ENCODE data around the gene PCSK6.

PCSK6 gene

GRCh38 chr15:101489599-101490407, at the start of gene PCSK6:
Gene PCSK6 (minus strand): TSS chr15:101489707. CDS start chr15:101489670, 37 bp downstream.
- DNase-seq = no peak

GRCh38 chr15:101538996-101539395, 49.5 kb upstream of the PCSK6 start:
- no peak for DNase-seq

- DNase-seq = no peak
Observed at GRCh38 chr15:101538177-101538576, 48.7 kb upstream of the PCSK6 start.

GRCh38 chr15:101537483-101538080, 48.1 kb upstream of the PCSK6 start:
- DNase-seq = no peak

GRCh38 chr15:101536875-101537405, 47.4 kb upstream of the PCSK6 start:
- no peak for DNase-seq

- no peak for DNase-seq
Observed at GRCh38 chr15:101536166-101536874, 46.8 kb upstream of the PCSK6 start.

- DNase-seq = no peak
Observed at GRCh38 chr15:101535170-101535902, 45.8 kb upstream of the PCSK6 start.

GRCh38 chr15:101534376-101534970, 45.0 kb upstream of the PCSK6 start:
- no peak for DNase-seq

GRCh38 chr15:101533371-101534140, 44.0 kb upstream of the PCSK6 start:
- no peak for DNase-seq

- DNase-seq = no peak
Observed at GRCh38 chr15:101532865-101533264, 43.4 kb upstream of the PCSK6 start.

GRCh38 chr15:101531170-101531569, 41.7 kb upstream of the PCSK6 start:
- DNase-seq = no peak

- no peak for DNase-seq
Observed at GRCh38 chr15:101530224-101530958, 40.9 kb upstream of the PCSK6 start.

- DNase-seq = no peak
Observed at GRCh38 chr15:101528917-101529299, 39.4 kb upstream of the PCSK6 start.

GRCh38 chr15:101528108-101528916, 38.8 kb upstream of the PCSK6 start:
- DNase-seq = no peak

- no peak for DNase-seq
Observed at GRCh38 chr15:101526890-101527289, 37.4 kb upstream of the PCSK6 start.

- no peak for DNase-seq
Observed at GRCh38 chr15:101526442-101526841, 36.9 kb upstream of the PCSK6 start.

GRCh38 chr15:101526021-101526420, 36.5 kb upstream of the PCSK6 start:
- no peak for DNase-seq

GRCh38 chr15:101525087-101525669, 35.7 kb upstream of the PCSK6 start:
- DNase-seq = no peak

- DNase-seq = no peak
Observed at GRCh38 chr15:101523560-101523940, 34.0 kb upstream of the PCSK6 start.

All from activated CD4-positive, alpha-beta T cell treated with anti-CD3 and anti-CD28 coated beads for 4 hours (primary cell).